H1 (cell line): Measurements from ENCODE around the gene KRT6C. TPM values are rescaled to one million over a fixed set of nuclear protein-coding genes. Genes with fewer than 3 reads are reported as not detected.

Experiments
- BACH1 ChIP-seq: IDR thresholded peaks from 2 replicates; pipeline ENCODE4 v1.6.1; 2012; ENCODE audit warnings: low read length, improper control_type of control experiment
- EGR1 ChIP-seq: IDR thresholded peaks from 2 replicates; pipeline ENCODE4 v1.6.1; 2011; ENCODE audit warnings: low read depth, low read length, borderline replicate concordance
- FOSL1 ChIP-seq: IDR thresholded peaks from 2 replicates; pipeline ENCODE4 v1.6.1; 2011; ENCODE audit warnings: mild to moderate bottlenecking, low read depth, low read length, moderate library complexity; ENCODE audit not compliant: insufficient read depth
- SUZ12 ChIP-seq: fragments of 200-600 bp; sonication (generic); IDR thresholded peaks from 2 replicates; pipeline ENCODE4 v1.6.1; 2012; ENCODE audit warnings: mild to moderate bottlenecking, inconsistent platforms, low read length, moderate library complexity, mixed read lengths
- TAF7 ChIP-seq: optimal IDR thresholded peaks from 2 replicates; pipeline ENCODE3; 2011; ENCODE audit warnings: low read depth, mild to moderate bottlenecking, inconsistent platforms, low read length, moderate library complexity, borderline replicate concordance
- polyA plus RNA-seq, 7 experiments: library from polyadenylated mRNA; depleted of rRNA in 3 of 7; stranded (reverse) in 5 of 7; unstranded in 2 of 7; fragments of >200 nt in 5 of 7; fragments of 200-250 nt in 2 of 7; gene quantifications; 1 replicate in 5 of 7; 2 replicates in 1 of 7; 4 replicates in 1 of 7; pipeline versions ENCODE4 v1.2.1 to v1.2.3, GENCODE V29; 2011 to 2013; ENCODE audit warnings: missing spikeins in 2 of 7, mixed read lengths in 2 of 7
- total RNA-seq: library from RNA; stranded (reverse); fragmentation: NEBNext Ultra II Directional; extraction: Animal tissue kit (Norgen Biotek cat#: 25700); gene quantifications from 2 replicates; pipeline ENCODE4 v1.2.1, GENCODE V29; 2021
- TF ChIP-seq, protein P1 (sequence below): IDR thresholded peaks from 2 replicates; pipeline ENCODE4 v1.6.1; 2011; ENCODE audit warnings: low read depth, mild to moderate bottlenecking, low read length; ENCODE audit not compliant: insufficient read depth

KRT6C gene
- total and polyA plus RNA-seq, 2 of the 8 experiments (the other 6 are each of a cell fraction or from before 2014, with no cell fraction given) = not detected

DNA sequence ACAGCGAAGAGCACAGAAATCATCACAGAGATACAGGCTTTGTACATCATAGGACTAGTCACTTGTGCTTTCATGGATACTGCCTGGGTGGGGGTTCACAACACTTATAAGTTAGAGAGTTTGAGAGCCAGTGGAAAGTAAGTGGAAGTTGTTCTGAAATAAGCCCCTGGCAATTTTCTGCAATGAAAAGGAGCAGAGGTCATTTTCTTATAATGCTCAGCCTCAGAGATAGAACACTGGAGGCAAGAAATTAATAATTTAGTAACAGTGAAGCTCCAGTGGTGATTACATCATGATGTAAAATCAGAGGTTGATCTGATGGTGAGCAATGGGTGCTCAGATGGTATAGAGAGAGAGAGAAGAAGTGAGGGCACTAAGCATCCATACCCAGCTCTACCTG is 13.6 kb upstream of the KRT6C start (continued):
- TF ChIP-seq, protein P1, sequence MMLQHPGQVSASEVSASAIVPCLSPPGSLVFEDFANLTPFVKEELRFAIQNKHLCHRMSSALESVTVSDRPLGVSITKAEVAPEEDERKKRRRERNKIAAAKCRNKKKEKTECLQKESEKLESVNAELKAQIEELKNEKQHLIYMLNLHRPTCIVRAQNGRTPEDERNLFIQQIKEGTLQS = no peak
- no peak for TF ChIP-seq SUZ12
- no peak for TF ChIP-seq FOSL1
- no peak for TF ChIP-seq TAF7
- TF ChIP-seq EGR1 = no peak
- TF ChIP-seq BACH1 = no peak
- TF ChIP-seq, all 59 proteins: peak for 0
